Neural progenitor cell (in vitro differentiated cells): Measurements from ENCODE around the gene ARHGAP24.

ENCODE experiments used
- CTCF ChIP-seq: fragments of 200-600 bp; sonication (generic); IDR thresholded peaks from 2 replicates; pipeline ENCODE4 v1.5.1; 2017; ENCODE audit warnings: antibody characterized with exemption, mild to moderate bottlenecking
- EZH2phosphoT487 ChIP-seq: fragments of 200-600 bp; sonication (generic); IDR thresholded peaks from 2 replicates; pipeline ENCODE4 v1.6.1; 2017; ENCODE audit warnings: antibody characterized with exemption

GRCh38 chr4:85884251-85884650, 409.3 kb downstream of the ARHGAP24 start:
- no peak for TF ChIP-seq CTCF
- TF ChIP-seq EZH2phosphoT487: no peak
